GM21360 (cell line): Measurements from ENCODE around the gene PI4KB.
A peak's percentile ranks its signal among the peaks of the same experiment; 100 is the strongest.
"Not testable (repeated sequence)": the region's sequence is repeated elsewhere in the genome, so short reads cannot be mapped to it uniquely, and the experiment has no call there.

Source experiments
- ATAC-seq: cut with Tn5 transposase; IDR thresholded peaks from one replicate; pipeline ENCODE4 v1.9.1; 2021; ENCODE audit warnings: mild to moderate bottlenecking, moderate library complexity; ENCODE audit not compliant: unreplicated experiment

Gene PI4KB

DNA sequence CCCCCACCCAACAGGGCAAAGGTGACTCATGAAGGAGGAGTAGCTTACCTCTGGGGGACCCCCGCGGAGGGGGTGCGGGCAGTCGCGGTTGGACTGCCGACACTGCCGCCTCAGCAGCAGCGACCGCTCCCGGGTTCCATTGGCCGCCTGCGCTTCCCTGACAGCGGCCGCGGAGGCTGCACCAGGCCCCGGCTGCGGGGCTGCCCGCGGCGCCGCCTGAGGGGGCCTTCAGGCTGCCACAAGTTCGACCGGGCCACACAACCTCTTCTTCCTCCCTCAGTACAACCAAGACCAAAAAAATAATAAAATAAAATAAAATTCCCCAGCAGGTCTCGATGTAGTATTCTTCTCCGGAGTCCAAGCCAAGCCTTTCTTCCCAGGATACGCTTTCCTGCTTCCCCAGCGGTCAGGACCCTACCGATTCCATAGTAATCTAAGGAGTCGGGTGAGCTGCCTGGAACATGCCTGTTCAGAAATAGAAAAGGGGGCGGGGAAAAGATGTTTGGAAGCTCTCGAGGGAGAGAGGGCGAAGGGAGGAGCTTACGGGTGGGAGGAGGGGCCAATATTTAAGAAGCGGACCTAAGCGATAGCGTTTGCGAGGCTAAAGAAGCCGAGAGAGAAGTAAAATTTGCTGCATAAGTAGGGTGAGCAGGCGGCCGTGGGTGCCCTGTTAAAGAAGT lies at the start of gene PI4KB:
PI4KB (minus strand) TSS at position 194 of the 680 bp plus-strand sequence. CDS start 10,935 bp downstream, outside the sequence.
- peak; percentile 80 for ATAC-seq

- ATAC-seq, result no peak
These were observed 46.0 kb upstream of the PI4KB start for GRCh38 chr1:151373196-151373595.

GRCh38 chr1:151372058-151372934 lies 45.1 kb upstream of the PI4KB start, which contains the start of gene SELENBP1:
Gene SELENBP1, minus strand, starts transcription at chr1:151372705. Its CDS starts 64 bp downstream, at chr1:151372641.
- ATAC-seq, result no peak

DNA sequence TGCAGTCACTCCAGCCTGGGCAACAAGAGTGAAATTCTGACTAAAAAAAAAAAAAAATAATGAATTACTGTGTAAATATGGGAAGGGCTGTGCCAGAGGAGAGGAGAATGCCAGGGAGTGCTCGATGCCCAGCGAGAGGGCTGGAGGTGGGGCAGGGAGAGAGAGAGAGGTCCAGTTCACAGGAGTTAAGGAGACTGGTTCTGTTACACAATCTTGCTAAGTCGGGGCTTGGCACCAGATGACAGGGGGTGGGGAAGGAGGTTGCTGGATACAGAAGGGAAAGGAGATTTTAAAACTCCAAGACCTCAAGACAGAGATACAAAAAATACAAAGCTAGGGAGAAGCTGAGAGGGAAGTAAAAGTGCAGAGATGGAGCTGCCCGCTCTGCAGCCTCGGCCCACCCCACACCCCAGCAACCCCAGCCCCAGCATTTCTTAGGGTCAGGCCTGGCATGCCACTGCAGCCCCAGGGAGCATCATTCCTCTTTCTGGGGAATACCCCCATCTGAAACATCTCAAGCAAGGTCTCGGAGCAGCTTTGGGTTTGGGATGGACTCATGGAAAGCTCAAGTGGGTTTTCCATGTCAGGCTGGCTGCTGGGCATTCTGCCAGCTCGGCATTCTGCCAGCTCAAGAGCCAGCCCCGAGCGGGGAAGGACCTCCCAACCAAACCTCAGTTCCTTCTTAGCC lies 44.3 kb upstream of the PI4KB start:
- no peak for ATAC-seq

DNA sequence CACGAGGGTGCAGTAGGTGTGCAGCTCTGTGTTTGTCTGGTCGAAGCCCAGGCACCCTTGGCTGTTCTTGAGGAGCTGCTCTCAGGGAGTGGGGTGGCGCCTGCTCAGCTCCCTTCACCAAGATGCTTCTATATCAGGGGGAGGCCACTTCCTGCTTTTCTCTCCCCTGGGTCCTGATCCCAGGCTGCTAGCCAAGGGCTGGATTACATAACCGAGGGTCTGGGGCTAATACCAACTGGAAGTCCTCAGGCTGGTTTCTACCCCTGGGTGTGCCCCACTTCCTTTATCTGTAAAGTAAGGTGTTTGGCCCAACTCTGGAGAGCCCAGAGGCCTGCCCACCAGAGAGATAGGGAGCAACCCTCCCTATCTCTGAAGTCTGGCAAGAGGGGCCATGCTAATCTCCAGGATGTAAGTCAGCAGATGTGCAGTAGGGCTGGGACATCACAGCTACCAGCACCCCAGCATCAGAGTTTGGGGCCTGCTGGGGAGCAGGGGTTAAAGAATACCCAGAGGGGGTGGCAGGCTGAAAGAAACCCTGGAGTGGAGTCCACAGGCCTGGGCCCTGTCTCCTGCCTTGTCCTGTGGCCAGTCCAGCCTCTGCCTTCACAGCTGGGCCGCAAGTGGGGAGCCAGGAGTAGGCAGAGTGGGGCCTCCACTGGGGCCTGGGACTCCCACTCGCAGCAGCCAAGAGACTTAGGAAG lies 43.1 kb upstream of the PI4KB start:
- ATAC-seq, result no peak

DNA sequence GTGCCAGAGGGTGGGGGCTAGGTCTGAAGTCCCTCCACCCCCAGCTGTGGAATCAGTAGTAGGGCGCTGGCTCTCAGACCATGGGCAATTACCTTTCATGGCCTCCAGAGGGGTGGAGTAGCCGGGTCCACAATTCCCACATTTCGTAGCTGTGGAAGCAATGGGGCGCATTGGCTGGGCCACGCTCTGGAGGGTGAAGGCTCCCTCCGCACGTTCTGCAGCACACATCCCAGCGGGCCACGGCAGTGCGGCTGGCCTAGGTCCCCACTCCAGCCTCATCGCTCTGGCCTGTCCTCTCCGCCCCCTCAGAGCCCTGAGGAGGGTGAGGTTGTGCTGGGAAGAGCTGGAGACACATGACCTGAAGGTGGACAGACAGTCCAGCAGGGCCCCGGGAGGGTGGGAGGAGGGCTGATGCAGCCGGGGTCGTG lies 42.4 kb upstream of the PI4KB start:
- ATAC-seq, result no peak

- ATAC-seq, result no peak
These were observed 42.0 kb upstream of the PI4KB start for GRCh38 chr1:151369302-151369610.

- ATAC-seq, result no peak
These were observed 41.4 kb upstream of the PI4KB start for GRCh38 chr1:151368393-151369301.

DNA sequence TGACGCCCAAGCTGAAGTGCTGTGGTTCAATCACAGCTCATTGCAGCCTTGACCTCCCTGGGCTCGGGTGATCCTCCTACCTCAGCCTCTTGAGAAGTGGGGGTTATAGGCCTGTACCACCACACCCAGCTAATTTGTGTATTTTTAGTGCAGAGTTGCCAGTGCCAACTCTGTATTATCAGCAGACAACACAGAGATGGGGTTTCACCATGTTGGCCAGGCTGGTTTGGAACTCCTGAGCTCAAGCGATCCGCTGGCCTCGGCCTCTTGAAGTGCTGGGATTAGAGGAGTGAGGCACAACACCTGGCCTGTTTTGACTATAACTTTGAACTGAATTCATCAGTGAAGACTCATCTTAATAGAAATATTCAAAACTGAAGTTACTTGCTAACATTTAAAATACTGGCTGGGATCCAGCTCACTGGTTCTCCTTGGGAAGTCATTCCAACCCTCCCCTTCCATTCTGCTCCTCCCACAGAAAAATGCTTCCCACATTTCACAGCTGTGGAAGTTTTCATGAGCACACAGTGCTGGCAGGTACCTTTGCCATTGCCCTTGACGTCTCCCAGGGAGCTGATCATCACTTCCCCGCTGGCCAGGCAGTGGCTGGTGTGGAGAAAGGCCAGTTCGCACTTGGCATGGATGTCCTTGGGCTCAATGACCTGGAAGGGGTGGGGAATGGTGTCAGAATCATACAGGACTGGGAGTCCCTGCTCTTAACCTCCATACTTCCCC lies 40.6 kb upstream of the PI4KB start:
- ATAC-seq, result no peak

- ATAC-seq, result no peak
These were observed 37.8 kb upstream of the PI4KB start for GRCh38 chr1:151364996-151365395.

DNA sequence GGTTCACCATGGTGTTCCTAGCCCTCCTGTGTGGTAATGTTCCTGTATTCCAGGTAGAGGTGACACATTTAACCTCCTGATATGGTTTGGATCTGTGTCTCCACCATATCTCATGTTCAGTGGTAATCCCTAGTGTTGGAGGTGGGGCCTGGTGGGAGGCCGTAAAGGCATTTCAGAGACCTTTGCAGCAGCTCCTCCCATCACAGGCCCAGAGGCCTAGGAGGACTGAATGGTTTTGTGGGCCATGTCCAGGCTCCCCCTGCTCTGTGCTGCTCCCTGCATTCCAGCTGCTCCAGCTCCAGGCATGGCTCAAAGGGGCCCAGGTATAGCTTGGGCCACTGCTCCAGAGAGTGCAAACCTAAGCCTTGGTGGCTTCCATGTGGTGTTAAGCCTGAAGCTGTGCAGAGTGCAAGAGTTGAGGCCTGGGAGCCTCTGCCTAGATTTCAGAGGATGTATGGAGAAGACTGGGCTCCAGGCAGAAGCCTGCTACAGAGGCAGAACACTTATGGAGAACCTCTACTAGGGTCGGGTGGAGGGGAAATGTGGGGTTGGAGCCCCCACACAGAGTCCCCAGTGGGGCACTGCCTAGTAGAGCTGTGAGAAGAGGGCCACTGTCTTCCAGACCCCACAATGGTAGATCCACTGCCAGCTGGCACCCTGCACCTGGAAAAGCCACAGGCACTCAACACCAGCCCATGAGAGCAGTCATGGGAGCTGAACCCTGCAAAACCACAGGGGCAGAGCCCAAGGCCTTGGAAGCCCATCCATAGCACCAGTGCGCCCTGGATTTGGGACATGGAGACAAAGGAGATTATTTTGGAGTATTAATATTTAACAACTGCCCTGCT lies 35.3 kb upstream of the PI4KB start:
- no peak for ATAC-seq

GRCh38 chr1:151361883-151362282 lies 34.7 kb upstream of the PI4KB start:
- ATAC-seq, result no peak

GRCh38 chr1:151356696-151357095 lies 29.5 kb upstream of the PI4KB start:
- ATAC-seq, result no peak

- ATAC-seq, result no peak
These were observed 25.0 kb upstream of the PI4KB start for GRCh38 chr1:151352021-151352718.

DNA sequence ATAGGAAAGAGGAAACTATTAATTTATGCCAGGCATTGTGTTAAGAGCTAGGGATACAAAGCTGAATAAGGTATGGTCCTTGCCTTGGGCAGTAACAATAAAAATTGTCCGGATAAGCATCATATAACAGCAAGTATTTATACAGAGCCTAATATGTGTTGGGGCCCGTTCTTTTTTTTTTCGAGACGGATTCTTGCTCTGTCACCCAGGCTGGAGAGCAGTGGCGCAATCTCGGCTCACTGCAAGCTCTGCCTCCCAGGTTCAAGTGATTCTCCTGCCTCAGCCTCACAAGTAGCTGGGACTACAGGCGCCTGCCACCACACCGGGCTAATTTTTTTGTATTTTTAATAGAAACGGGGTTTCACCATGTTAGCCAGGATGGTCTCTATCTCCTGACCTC lies 23.1 kb upstream of the PI4KB start:
- ATAC-seq, result not testable (repeated sequence)

DNA sequence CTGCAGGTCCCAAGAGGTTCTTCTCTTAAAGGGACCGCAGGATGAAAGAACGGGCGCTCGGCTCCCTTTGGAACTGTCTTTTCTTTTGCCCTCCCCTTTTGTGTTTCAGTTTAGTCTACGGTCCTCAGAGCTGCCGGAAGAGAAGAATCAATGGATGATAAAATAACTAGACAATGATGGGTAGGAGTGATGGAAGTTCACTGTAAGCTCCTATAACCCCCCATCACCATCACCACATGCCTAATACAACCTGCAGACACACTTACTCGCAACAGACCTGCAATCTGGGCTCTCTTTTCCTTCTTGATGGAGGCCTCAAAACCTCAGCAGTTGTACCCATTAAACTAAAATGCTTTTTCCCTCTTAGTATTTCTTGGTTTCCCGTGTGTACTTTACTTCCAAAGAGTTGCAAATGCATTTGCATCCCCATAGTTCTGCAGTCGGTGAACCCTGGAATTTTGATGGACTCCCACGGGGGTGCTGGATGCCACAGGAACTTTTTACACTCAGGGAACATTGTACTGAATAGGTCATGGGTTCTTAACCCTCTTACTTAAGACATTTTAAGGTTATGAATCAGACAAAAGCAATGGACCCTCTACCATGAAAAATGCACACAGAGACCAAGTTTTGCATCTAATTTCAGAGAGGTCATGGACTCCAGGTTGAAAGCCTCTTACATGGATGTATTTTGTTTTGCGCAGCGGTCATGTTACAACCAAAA lies 20.5 kb upstream of the PI4KB start:
- ATAC-seq, result peak; percentile 12
